SJCRH30 (cell line): ENCODE data around the gene CPSF4. TPM values are rescaled to one million over a fixed set of nuclear protein-coding genes. Genes with fewer than 3 reads are reported as not detected.
"Not testable (repeated sequence)": the region's sequence is repeated elsewhere in the genome, so short reads cannot be mapped to it uniquely, and the experiment has no call there.

Experiments
- DNase-seq, 2 experiments: peaks; one replicate each; pipeline ENCODE4 v3.0.0-alpha.2; 2015 to 2020
- H3K27ac ChIP-seq: fragments of 250-450 bp; sonication (Bioruptor Pico); 2 replicates; pipeline ENCODE4 v1.5.1; 2020; ENCODE audit warnings: mild to moderate bottlenecking, moderate library complexity
- H3K27me3 ChIP-seq: fragments of 250-450 bp; sonication (Bioruptor Pico); 2 replicates; pipeline ENCODE4 v1.5.1; 2020; ENCODE audit warnings: mild to moderate bottlenecking, moderate library complexity
- H3K36me3 ChIP-seq: fragments of 250-450 bp; sonication (Bioruptor Pico); 2 replicates; pipeline ENCODE4 v1.5.1; 2020; ENCODE audit warnings: mild to moderate bottlenecking, moderate library complexity
- H3K4me1 ChIP-seq: fragments of 250-450 bp; sonication (Bioruptor Pico); 2 replicates; pipeline ENCODE4 v1.5.1; 2020; ENCODE audit warnings: mild to moderate bottlenecking, moderate library complexity
- H3K4me3 ChIP-seq: fragments of 250-450 bp; sonication (Bioruptor Pico); 2 replicates; pipeline ENCODE4 v1.5.1; 2020; ENCODE audit warnings: mild to moderate bottlenecking, moderate library complexity
- H3K9me3 ChIP-seq: fragments of 250-450 bp; sonication (Bioruptor Pico); replicated peaks from 2 replicates; pipeline ENCODE4 v1.5.1; 2020; ENCODE audit warnings: mild to moderate bottlenecking, moderate library complexity
- total RNA-seq: library from RNA; depleted of rRNA; stranded (reverse); fragments of >200 nt; shearing (Covaris generic); gene quantifications from 2 replicates; pipeline ENCODE4 v1.2.3, GENCODE V29; 2014

Gene CPSF4
- total RNA-seq, 1 experiment from 2014 or later, result 76.8 TPM

DNA sequence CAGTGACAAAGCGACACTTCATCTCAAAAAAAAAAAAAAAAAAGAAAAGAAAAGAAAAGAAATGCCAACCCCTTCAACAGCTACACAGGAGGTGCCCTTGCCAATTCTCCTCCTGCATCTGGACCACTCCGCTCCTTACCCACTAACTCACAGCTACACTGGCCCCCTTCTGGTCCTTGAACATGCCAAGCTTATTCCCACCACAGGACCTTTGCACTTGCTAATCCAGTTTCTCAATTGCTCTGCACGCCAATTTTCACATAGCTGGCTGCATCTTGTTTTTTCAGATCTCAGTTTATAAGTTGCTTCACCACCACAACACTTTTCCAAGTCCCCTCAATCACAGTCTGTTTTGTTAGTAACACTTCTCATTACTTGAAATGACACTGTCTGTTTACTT is 35.9 kb upstream of the CPSF4 start:
- Histone ChIP-seq H3K4me3 (no peak overlapping the region), H3K27me3 (no peaks in the 10 kb centered on the region), H3K27ac (no peak overlapping the region), H3K36me3 (peaks cover 48% of the 10 kb centered on the region), H3K9me3 (no peaks in the 10 kb centered on the region), H3K4me1 (peaks cover 8% of the 10 kb centered on the region)
- DNase-seq, result no peak

DNA sequence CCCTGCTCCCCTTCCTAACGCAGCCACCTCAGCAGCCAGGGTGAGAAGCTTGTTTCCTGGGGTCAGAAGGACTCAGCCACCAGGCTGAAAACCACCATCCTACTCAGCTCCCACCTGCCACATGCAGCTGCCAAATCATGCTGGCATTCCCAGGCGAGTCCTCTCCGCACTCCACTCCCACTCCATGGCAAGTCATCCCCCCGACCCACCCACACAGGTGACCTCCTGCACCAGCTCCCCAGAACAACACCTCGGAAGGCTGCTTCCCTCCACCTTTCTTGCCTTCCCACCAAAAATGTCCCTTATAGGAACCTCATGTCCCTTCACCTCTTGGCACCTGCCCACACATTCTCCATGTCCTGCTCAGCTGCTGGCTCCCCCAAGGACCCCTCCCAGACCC is 35.0 kb upstream of the CPSF4 start:
- Histone ChIP-seq H3K4me3 (no peak overlapping the region), H3K36me3 (peaks cover 44% of the 10 kb centered on the region), H3K4me1 (peaks cover 8% of the 10 kb centered on the region), H3K9me3 (no peaks in the 10 kb centered on the region), H3K27me3 (no peaks in the 10 kb centered on the region), H3K27ac (no peak overlapping the region)
- no peak for DNase-seq

DNA sequence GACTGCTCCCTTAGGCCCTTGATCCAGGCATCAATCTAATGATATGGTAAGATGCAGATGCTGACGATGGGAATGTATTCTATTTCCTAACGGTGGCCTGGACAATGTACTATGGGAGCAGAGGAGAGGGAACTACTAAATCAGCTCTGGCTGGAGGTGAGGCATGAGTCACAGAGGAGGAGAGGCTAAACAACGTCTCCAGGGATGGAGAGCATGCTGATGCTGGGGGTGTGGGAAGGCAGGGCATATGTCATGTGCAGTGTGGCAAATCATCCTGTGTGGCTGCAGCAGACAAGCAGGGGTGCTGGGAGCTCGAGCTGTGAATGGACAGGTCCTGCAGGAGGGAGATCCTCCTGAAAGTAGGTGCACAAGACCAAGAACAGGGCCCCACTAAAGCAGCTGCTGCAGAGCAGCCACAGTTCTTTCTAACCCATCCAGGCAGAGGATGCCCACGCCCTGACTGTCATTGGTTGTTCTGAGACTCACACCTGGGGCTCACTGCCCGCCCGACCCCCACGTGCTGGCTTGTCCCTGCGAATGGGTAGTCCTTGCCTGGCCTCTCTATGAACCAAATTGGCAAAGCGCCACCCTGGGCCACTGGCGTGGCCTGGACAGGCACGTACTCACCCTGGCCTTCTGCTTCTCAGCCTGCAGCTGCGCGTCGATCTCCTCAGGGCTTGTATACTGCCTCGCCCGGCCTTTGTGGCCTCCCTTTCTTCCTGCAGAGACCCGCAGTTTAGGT is 34.3 kb upstream of the CPSF4 start:
- peaks cover 8% of the 10 kb centered on the region for H3K4me1 ChIP-seq
- H3K36me3 ChIP-seq, result peaks cover 39% of the 10 kb centered on the region
- H3K9me3 ChIP-seq, result no peaks in the 10 kb centered on the region
- no peak overlapping the region for H3K27ac ChIP-seq
- H3K27me3 ChIP-seq, result no peaks in the 10 kb centered on the region
- H3K4me3 ChIP-seq, result no peak overlapping the region
- DNase-seq, result no peak

DNA sequence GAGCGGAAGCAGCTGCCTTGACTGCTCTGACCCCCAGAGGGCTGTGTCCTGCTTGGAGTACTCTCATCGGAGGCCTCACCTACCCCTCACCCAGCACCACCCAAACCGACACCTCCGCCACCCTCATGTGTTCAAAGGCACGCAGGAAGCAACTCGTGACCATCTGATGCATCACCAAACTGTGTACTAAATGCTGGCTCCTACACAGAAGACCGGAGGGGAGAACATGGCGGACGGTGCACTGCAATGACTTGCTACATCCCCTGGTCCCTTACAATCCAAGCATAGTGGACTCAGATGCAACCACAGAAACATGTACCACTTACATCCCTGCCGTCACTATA is 33.8 kb upstream of the CPSF4 start:
- DNase-seq, result no peak

DNA sequence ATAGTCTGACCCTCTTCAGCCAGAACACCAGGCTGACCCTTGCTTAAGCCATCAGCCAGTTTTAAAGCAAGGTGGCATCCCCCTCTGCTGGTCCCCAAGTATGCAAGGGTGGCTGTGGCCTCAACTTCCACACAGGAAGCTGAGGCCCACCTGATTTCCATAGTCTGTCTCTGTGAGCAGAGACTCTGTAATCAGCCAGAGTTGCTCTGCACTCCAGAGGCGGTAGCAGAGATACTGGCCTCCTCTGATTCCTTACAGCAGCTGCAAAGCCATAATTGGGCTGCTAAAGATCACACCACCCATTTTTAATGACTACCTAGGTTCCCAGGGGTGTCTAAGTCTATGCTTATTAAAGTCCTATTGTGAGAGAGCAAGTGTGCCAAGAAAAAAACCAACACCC is 32.2 kb upstream of the CPSF4 start:
- peak in 1 of 2 experiments; percentile 48 for DNase-seq
- H3K27me3 ChIP-seq, result no peaks in the 10 kb centered on the region
- peak overlapping the region; percentile 100; the same call in 1 of the 2 replicates for H3K27ac ChIP-seq
- peaks cover 8% of the 10 kb centered on the region for H3K4me1 ChIP-seq
- no peaks in the 10 kb centered on the region for H3K9me3 ChIP-seq
- H3K4me3 ChIP-seq, result no peak overlapping the region
- peaks cover 33% of the 10 kb centered on the region for H3K36me3 ChIP-seq

More for the DNA sequence above, 33.8 kb upstream of the CPSF4 start:
- H3K9me3 ChIP-seq, result no peaks in the 10 kb centered on the region
- H3K36me3 ChIP-seq, result peaks cover 34% of the 10 kb centered on the region
- no peak overlapping the region for H3K4me3 ChIP-seq
- peaks cover 8% of the 10 kb centered on the region for H3K4me1 ChIP-seq
- no peaks in the 10 kb centered on the region for H3K27me3 ChIP-seq
- H3K27ac ChIP-seq, result no peak overlapping the region

DNA sequence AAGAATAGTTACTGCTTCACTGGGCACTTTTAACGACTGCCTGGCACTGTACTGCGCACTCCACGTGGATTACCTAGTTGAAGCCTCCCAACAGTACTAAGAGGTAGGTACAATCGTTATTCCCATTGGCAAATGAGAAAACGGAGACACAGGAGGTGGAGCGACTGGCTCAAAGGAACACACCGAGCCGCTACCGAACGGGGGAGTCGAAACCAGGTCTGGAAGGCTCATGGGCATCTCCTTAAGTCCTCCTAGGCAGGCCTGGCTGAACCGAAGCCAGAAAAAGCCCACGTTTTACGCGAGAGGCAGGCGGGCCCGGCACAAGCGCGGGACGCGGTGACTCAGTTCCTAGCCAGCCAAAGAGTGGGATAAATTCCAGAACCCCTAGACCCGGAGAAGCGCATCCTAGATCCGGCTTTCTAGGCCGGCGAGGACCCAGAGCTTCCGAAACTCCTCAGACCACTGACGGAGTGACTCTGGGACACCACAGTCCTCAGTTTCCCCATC is 30.8 kb upstream of the CPSF4 start:
- peak overlapping the region; percentile 87 for H3K4me3 ChIP-seq
- peaks cover 35% of the 10 kb centered on the region for H3K36me3 ChIP-seq
- H3K4me1 ChIP-seq, result peaks cover 8% of the 10 kb centered on the region
- no peaks in the 10 kb centered on the region for H3K27me3 ChIP-seq
- no peaks in the 10 kb centered on the region for H3K9me3 ChIP-seq
- peak overlapping the region; percentile 100 for H3K27ac ChIP-seq
- DNase-seq, result peak in 1 of 2 experiments; percentile 47

DNA sequence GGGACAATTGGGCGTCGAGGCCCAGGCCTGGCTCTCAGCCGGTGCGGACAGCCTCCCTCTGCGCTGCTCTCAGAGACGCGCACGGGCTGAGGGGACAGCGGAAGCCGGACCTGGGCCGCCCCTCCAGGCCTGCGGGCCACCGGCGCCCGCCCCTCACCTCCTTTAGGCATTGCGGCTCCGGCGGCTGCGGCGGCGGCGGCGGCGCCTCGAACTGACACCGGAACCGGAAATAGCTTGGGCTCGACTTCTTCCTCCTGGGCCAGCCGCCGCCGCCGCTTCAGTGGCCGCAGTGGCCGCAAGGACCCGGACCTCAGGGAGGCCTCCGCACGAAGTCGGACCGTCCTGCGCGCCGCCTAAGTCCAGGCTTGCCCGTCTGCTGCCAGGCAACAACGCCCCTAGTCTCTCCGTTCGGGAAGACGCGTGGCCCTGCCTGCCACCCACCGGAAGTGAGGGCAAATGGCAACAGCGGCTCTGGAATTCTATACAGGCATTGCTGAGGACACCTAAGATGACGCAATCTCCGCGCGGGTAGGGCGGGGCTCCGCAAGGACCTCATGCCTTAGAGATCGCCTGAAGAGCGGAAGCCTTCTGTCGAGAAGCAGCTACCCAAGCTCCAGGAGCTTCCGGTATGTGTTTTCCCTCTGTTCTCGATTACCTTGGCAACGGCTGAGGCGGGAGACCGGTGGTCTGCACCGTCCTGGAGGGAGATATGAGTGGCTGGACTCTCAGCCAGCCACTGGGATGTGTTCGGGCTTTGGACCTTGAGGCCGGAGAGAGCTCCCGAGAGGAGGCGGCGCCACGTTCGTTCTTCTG is 30.2 kb upstream of the CPSF4 start, which contains the start of the genes BUD31 and PDAP1:
Gene BUD31 (plus strand): TSS at position 591 of the 813 bp plus-strand sequence. CDS start 2,124 bp downstream, outside the sequence.
Gene PDAP1 (minus strand): TSS at position 219 of the 813 bp plus-strand sequence. CDS start 49 bp downstream, at position 170.
- H3K27ac ChIP-seq, result peak within 1 kb of the TSS; percentile 100
- H3K9me3 ChIP-seq, result no peaks in the 10 kb centered on the region
- H3K27me3 ChIP-seq, result no peaks in the 10 kb centered on the region
- DNase-seq, result peak; percentile 95
- peaks cover 8% of the 10 kb centered on the region for H3K4me1 ChIP-seq
- peaks cover 35% of the 10 kb centered on the region for H3K36me3 ChIP-seq
- H3K4me3 ChIP-seq, result peak within 1 kb of the TSS; percentile 87

DNA sequence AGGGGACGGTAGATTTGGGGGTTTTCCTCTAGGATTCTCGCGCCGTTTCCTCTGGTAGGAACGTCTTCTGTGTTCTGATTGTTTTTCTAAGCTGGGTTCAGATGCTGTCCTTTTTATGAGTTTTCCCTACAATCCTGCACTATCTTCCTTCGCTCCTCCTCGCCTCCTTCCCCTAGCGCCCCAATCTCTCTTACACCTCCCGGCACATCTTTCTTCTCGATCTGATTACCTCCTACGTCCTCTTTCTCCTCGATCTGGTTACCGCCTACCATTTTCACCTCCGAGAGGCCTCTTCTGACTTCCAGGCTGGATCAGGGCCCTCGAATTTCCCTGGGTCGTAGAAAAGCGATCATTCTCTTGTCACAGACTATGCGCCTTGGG is 29.6 kb upstream of the CPSF4 start:
- Histone ChIP-seq H3K27me3 (no peaks in the 10 kb centered on the region), H3K27ac (peak overlapping the region; percentile 100), H3K36me3 (peaks cover 34% of the 10 kb centered on the region), H3K9me3 (no peaks in the 10 kb centered on the region), H3K4me1 (peaks cover 8% of the 10 kb centered on the region), H3K4me3 (peak overlapping the region; percentile 87)
- DNase-seq, result peak in 1 of 2 experiments; percentile 24

DNA sequence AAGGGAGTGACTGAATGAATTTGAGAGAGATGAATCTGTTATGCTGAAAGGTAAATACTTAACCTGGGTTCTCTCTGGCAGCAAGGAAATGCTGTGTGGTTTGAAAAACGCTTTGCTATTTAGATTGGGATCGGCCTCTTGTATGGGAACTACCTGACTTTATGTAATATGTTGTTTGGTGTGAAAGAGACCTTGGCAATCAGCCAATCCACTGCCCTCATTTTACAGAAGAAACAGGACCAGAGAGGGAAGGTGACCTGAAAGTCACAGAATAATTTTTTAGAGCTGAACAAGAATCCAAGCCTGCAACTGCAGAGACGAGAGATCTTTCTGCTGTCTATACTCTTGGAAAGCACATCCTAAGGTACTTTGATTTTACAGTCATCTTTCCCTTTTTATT is 28.9 kb upstream of the CPSF4 start:
- Histone ChIP-seq H3K27me3 (no peaks in the 10 kb centered on the region), H3K36me3 (peaks cover 39% of the 10 kb centered on the region), H3K9me3 (no peaks in the 10 kb centered on the region), H3K4me1 (peaks cover 8% of the 10 kb centered on the region), H3K4me3 (peak overlapping the region; percentile 87), H3K27ac (no peak overlapping the region)
- no peak for DNase-seq

DNA sequence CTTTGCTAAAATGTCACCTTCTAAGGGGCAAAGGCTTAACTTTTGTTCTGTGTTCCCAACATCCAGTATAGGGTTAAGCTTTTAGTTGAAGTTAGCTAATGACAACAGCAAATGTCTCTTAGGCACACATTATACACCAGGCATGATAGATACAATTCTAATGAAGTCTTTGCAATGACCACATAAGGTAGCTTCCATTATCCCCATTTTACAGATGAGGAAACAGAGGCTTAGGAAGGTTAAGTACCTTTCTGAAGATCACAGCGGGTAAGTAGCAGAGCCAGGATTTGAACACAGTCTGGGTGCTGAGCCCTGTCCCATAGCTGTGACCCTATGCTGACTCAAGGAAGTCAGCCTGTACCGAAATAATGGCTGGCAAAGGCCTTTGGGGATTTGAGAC is 28.1 kb upstream of the CPSF4 start:
- Histone ChIP-seq H3K4me1 (peaks cover 8% of the 10 kb centered on the region), H3K27me3 (no peaks in the 10 kb centered on the region), H3K4me3 (no peak overlapping the region), H3K9me3 (no peaks in the 10 kb centered on the region), H3K27ac (no peak overlapping the region), H3K36me3 (peaks cover 47% of the 10 kb centered on the region)
- no peak for DNase-seq

DNA sequence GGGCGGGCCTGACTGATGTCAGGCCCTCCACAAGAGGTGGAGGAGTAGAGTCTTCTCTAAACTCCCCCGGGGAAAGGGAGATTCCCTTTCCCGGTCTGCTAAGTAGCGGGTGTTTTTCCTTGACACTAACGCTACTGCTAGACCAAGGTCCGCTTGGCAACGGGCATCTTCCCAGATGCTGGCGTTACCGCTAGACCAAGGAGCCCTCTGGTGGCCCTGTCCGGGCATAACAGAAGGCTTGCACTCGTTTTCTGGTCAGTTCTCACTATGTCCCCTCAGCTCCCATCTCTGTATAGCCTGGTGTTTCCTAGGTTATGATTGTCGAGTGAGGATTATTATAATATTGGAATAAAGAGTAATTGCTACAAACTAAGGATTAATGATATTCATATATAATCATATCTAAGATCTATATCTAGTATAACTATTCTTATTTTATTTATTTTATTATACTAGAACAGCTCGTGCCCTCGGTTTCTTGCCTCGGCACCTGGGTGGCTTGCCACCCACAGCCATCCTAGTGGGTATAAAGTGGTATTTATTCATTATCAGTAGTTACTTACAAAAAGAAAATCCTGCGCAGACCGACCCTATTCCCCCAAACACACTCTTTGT is 23.1 kb upstream of the CPSF4 start:
- H3K9me3 ChIP-seq, H3K27ac ChIP-seq, H3K27me3 ChIP-seq, H3K4me1 ChIP-seq, H3K4me3 ChIP-seq: not testable (repeated sequence)
- DNase-seq, result peak; percentile 46 to 50
- peaks cover 87% of the 10 kb centered on the region for H3K36me3 ChIP-seq

DNA sequence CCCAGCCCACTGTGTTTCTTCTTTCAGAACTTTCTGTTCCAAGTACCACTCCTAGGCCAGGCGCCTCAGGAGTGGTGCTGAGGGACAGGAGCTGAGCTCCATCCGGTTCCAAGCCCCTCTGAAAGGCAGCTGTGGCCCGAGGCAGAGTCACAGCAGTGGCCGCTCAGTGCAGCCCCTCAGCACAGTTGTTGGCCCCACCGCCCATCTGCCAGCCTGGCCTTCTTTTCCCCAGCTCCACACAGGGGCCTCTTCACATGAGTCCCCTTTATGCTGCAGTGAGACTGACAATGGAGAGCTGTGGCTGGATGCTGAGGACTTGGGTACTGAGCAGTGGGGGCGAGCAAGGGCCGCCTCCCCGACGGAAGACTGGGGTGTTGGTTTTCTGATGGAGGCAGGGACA is 20.5 kb upstream of the CPSF4 start:
- Histone ChIP-seq H3K27me3 (no peaks in the 10 kb centered on the region), H3K27ac (no peak overlapping the region), H3K9me3 (no peaks in the 10 kb centered on the region), H3K4me1 (no peaks in the 10 kb centered on the region), H3K36me3 (peaks cover 85% of the 10 kb centered on the region), H3K4me3 (no peak overlapping the region)
- DNase-seq, result no peak

DNA sequence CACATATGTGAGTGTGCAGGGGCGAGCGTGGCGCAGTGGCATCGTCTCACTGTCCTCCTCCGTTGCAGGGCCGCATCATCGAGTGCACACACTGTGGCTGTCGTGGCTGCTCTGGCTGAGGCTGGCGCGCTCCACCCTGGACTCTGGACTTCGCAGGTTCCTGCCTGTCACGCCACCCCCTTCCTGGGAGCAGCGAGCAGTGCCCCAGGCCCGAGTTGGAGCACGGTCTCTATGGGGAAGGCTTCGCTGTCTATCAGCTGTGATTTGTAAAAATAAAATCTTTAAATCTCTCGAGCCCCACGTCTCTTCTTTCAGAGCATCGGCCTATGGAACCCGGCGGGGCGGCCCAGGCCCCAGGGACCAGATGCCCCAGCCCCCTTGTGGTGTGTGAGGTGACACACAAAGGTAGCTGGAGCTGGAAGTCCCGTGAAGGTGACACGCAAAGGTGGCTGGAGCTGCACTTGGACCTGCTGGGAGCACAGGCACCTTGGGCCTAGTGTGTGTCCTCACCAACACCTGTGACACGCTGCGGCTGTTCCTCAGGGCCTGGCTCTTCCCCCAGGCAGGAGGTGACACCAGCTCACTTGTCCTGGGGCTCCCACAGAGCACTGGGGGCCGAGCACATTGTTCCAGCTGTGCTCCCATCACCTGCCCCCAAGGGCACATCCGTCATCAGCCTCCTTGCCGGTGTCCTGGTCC is 19.3 kb upstream of the CPSF4 start:
- Histone ChIP-seq H3K4me3 (no peak overlapping the region), H3K27ac (no peak overlapping the region), H3K4me1 (no peaks in the 10 kb centered on the region), H3K9me3 (no peaks in the 10 kb centered on the region), H3K27me3 (no peaks in the 10 kb centered on the region), H3K36me3 (peaks cover 85% of the 10 kb centered on the region)
- DNase-seq, result no peak

DNA sequence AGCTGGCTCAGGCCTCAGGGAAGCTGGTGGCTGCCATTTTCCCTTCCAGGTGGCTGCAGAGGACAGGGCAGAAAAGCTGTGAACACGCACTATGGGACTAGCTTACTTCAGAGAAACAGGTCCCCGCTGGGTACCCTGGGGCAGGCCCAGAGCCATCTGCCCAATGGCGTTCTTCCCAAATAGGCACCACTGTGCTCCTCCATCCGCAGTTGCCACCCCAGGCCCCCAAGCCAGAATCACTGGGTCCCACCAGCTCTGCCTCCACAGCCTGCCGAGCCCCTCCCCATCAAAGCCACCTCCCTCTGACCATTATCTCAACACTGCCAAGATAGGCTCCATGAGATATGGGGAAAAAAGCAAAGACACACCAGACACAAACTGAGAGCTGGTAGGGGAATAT is 18.5 kb upstream of the CPSF4 start:
- DNase-seq, result no peak
- Histone ChIP-seq H3K4me3 (no peak overlapping the region), H3K36me3 (peaks cover 85% of the 10 kb centered on the region)

More for the DNA sequence above, 18.5 kb upstream of the CPSF4 start:
- Histone ChIP-seq H3K27ac (no peak overlapping the region), H3K4me1 (no peaks in the 10 kb centered on the region), H3K27me3 (no peaks in the 10 kb centered on the region), H3K9me3 (no peaks in the 10 kb centered on the region)
